Right kidney (tissue), 1 donor: Measurements from ENCODE around the gene ANK3.
"Not testable (repeated sequence)": the region's sequence is repeated elsewhere in the genome, so short reads cannot be mapped to it uniquely, and the experiment has no call there.

Experiments
- DNase-seq: peaks from one replicate; pipeline ENCODE4 v3.0.0-alpha.2; 2016

Gene ANK3

DNA sequence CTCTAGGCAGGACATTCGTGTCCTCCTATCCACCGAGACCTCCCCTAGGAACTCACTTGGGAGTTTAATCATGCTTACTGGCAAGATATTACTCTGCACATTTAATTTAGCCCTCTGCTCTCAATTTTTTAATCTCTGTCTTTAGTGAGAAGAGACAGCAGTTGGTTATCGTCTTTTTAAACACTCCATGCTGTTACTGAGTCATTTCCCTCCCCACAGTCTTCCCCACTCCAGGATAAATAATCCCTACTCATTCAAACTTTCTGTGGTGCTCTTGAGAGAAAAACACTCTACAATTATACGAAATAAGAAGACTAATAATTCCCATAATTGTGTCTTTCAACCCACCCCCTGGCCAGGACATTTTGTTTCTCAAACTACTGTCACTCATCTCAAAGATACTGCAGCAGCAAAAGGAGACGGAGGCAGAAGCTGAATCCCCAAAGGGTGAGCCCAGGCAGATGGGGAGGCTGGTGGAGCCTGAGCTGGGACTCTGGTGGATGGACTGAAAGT lies 84.2 kb downstream of the ANK3 start:
- no peak for DNase-seq

DNA sequence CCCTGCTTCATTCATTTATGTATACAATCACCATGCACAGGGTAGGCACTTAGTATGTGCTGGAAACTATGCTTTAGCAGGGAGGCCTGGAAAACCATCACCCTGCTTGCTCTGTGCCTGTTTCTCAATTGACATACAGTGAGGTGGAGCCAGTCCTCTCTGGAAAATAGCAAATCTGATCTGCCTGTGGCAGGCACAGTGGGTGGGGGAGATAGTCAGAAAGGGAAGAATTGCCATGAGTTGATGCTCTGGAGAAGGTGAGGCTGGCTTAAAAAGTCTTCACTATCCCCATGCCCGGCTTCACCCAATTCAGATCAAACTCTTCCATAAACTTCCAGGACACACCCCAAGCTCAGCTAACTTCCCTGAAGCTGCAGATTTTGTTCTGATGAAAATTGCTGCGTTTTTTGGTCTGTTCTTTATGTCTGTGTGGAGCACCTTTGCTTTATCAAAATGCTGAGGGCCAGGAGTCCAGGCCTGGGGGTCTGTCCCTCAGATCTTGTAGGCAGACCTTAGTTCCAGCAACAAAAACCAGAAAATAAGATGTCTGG lies 84.8 kb downstream of the ANK3 start:
- DNase-seq = no peak

DNA sequence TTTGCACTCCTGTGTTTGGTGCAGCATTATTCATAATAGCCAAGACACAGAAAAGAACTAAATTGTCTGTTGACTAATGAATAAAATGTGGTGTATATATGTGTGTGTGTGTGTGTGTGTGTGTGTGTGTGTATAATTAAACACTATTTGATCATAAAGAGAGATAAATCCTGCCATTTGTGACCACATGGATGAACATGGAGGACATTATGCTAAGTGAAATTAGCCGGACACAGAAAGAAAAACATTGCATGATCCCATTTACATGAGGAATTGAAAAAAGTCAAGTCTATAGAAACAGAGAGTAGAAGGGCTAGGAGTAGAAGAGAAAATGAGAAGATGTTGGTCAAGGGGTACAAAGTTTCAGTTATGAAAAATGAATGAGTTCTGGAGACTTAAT lies 85.9 kb downstream of the ANK3 start:
- DNase-seq = no peak

DNA sequence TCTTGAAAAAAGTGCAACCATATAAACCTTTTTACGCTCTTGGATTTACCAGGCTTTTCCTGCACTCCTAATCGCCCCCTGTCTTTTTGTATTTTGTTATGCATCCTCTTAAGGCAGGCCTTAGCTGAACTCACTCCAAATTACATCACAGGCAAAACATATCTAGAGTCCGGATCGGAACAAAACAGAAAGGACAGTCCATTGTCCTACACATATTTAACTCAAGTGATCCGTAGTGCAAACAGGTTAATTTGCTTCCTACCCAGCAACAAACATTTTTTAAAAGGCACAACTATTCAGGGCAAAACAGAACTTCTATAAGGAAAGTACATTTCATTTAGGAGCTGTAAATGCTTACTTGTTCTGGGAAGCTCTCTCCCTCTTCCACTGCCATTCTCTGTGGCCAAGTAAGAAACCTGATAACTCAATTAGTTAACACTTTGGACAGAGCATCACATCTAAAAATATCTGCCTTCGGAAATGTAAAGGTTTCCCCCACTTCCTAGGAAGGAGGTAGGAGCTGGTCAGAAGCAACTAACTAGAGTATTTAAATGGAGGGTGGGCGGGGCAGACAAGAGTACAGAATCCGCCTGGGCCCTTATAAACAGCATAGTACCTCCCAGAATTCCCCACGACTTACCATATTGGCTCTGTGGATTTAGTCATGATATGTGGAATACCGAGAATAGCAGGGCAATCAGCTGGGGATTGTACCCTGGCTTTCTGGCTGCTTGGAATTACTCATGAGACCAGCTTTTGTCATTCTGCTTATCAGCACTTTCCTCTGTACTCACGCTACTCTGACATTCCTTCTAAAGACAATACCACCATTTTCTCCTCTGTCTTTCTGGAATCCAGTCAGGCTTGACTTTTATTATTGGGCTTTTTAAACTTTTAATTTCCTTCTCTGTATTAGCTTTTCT lies 89.5 kb downstream of the ANK3 start:
- DNase-seq = no peak

DNA sequence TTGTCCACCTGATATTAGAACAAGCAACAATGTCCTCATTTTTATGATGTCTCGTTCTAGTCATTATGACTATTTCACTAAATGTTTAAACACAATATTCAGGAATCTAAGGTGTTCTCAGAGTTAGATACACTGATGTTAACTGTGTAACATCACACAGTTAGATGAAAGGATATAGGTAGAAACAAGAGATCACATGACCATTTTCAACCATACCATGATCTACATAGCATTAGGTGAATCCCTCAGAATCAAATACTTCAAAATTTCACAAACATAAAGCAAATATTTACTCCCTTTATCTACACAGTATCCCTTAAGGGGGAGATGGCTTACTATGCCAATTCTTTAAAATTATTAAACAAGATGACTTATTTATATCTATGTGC lies 90.3 kb downstream of the ANK3 start:
- no peak for DNase-seq

DNA sequence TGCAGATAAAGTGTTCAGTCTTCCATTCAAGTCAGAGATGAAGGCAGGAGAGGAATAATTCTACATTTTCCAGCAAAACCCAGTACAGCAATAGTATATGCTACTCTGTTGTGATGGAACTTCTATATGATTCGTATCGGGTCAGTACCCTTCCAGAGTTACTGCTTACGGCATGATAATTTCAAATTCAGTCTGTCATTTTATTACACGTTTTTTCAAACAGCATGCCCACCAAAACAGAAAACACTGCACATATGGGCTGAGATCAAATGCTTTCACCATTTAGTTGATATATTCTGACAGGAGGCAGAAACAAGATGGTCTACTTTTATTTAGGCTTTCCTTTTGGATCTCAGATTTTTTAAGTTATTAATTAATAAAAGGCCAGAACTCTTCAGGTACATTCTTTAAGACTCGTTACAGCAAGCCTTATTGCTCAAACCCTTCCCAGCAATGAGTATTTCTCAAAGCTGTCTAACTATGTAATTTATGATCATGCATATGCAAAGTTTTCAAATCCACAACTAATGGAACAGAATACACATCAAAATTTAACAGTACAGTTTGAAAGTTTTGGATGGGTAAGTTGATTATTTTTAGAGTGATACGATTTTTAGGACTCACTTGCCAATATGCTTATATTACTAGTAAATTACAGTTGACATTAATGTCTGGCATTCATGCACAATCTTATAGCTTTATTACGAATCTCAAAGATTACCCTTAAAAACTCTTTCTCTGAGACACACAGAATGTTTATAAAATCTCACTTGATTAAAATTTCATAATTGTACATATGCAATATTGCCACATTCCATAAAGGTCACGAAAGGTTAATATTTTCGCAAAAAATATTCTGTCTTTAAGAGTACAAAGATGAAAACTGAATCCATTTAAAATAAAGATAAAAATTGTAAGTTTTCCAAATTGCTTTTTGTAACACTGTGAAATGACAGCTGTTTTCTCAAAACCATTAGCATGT lies 91.0 kb downstream of the ANK3 start:
- DNase-seq = no peak

DNA sequence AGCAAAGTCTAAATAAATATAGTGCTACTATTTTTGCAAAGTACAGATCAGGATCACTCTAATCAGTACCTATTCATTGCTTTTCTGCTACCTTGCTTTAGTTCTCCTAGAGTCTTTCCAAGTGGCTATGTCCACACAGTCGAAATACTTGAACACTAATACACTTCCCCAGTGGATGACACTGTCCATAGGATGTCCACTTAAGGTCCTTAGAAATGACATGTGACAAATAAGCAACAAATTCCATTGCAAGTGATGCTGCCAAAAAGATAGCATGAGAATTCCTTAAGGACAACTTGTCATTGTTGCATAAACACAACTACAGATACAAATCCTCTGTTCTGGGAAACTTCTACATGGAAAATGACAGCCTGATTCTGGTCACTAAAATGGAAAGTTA lies 93.6 kb downstream of the ANK3 start:
- DNase-seq = no peak

DNA sequence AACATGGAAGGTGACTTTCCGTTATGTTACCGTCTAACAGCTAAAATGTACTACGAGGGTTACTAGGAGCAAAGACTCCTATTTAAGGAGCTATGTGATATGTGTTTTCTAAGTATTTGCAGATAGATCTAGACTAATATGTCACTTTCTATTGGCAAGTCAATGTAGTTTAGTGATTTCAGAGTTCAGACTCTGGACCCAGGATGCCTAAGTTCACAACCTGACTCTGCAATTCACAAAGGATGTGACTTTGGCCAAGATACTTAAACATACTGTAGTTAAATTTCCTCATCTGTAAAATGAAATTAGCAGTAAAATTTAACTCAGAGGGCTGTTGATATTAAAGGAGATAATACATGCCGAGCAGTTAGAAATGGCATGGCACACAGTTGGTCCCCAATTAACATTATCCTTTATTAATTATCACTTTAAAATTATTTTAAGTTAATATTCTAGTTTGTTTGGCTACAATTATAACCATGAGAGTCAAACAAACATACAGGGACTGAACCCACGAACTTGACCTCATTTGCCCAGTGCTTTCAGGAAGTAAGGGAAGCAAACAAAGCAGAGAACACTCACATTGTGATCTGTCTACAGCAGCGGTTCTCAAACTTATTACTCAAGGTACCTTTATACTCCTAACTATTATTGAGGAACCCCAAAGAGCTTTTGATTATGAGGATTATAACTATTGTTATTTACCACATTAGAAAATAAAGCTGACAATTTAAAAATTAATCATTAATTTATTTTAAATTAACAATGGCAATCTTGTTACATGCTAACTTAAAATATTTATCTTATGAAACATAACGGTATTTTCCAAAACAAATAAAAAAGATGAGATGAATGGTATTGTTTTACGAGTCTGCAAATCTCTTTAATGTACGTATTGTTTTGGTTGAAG lies 94.4 kb downstream of the ANK3 start:
- no peak for DNase-seq

DNA sequence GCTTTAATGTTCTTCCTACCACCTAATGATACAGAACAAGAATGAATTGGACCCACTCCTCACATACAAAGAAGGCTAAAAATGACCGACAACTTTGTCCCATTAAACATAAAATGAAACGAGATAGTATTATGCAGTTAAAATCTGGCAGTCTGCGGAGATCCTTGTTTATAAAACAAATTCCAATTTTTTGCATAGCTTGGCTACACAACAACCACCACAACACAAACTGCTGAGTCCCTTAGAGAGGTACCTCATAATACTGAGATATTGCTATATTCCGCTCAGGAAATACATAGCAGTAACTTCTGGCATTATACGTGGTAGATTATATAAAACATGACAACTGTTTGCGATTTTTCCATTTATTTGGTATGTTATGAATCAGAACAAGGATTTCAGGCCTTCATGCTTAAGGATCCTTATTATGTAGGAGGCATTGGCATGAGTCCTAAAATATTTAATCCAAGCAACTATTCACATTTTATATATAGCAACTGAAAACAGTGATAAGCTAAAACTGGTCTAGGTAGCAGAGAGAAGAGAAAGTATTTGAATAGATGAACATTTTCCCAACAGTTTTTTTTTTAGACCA lies 96.0 kb downstream of the ANK3 start:
- DNase-seq = no peak

DNA sequence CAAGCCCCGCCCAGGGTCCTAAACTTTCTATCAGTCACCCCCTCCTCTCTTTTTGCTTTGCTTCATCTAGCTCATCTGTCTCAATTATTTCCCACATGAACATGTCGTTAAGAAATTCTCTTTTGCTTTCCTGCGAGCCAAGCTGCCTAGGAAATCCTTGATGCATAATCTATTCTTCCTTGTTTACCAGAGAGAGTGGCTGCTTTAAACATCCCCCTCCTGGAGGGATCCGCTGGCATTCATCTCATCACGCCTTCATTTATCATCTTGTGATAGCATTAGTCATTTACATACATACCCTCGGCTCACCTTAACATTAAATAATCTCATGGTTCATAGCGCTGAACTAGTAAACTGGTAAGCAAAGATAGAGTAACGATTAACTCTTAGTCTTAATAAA lies 96.7 kb downstream of the ANK3 start:
- DNase-seq = no peak

DNA sequence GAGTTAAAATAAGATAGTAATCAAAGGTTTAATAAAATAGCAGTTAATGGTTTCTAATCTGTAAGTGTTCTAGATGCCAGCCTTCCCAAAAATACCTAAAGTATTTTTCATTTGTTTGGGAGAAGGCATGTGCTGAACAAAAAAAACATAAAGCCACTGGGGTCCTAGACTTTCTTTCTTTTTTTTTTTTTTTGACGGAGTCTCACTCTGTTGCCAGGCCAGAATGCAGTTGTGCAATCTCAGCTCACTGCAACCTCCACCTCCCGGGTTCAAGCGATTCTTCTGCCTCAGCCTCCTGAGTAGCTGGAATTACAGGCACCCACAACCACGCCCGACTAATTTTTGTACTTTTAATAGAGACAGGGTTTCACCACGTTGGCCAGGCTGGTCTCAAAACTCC lies 97.1 kb downstream of the ANK3 start:
- not testable (repeated sequence) for DNase-seq

DNA sequence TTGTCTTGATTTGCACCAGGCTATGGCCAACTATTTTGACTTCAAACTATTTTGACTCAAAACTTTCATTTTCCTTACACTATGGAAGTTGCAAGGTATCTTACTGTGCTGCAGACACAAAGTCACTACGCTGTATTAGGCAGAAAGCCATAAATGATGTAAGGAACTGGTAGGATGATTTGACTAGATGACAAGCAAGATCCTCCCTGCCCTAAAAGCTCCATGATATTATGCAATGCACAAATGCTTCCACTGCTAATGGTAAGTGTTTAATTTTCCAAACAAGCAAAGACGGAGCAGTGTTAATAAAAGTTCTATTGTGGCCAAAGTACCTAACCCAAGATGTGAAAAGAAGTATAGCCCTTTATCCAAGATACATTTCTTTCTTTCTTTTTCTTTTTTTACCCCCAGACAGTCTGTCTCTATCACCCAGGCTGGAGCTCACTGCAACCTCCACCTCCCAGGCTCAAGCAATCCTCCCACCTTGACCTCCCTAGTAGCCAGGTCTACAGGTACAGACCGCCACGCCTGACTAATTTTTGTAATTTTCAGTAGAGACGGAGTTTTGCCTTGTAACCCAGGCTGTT lies 98.2 kb downstream of the ANK3 start:
- DNase-seq = no peak

DNA sequence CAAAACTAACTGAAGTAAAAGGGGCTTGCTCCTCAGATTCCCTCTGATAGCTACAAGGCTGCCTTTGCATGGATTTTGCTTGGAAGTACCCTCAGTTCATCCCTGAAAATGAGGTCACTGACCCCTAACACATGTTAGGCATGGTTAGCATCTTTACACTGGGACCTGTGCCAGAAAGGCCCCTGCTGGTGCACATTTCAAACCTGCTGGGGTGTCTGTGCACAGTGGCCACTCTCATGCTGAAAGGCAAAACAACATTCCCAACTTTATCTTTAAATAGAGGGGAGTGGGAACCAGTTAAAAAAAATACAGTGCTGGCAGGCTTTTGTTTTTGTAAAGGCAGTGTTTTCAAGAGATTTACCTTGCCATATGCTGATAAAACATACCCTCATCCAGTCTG lies 99.1 kb downstream of the ANK3 start:
- no peak for DNase-seq

DNA sequence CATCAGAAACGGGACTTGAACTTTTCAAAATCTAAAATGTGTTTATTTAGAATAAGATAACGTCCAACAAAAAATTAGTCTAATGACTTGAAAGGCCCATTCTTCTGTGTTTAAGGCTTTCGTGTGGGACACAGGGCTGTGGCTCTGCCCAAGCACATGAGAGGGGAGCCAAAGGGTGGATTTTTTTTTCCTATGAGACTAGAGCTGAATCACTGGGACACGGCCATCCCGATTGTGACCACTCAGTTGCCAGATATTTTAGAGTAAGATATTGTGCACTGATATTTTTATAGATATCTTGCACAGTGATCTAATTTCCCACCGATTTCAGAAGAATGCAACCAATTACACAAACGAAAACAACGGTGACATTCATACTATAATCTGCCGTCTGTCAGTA lies 99.9 kb downstream of the ANK3 start:
- DNase-seq = no peak

DNA sequence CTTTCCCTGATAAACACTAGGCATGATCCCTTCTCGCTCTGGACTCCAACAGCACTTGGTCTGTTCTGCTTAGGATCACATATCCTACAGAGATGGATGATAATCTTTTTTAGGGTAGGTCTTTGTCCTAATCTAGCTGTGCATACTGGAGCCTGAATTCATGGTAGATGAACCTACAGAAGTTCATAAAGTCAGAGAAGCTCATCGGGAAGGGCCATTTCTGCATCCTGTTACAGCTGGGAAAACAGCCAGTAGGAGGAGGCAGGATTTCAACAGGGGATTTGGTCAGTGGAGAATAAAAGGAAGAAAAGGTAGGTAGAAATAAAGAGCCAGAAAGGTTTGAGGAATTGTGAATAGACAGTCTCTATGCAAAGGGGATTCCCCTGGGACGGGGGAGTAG lies 101.4 kb downstream of the ANK3 start:
- DNase-seq = no peak

DNA sequence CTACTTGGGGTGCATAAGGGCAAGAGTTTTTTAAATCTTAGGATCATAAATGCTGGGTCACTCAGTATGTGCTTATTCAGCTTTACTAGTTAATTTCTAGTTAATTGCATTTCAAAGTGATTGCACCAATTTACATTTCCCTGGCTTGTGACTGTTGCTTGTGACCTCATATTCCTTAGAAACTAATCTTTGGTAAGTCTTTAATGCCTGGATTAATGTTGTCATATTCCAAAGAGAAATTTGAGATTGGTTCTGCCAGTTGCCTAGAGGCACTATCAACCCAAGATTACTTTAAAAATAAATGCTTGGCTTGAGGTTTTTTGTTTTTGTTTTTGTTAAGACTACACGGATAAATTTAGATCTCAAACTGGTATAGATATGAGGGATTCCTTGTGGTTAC lies 103.1 kb downstream of the ANK3 start:
- no peak for DNase-seq

DNA sequence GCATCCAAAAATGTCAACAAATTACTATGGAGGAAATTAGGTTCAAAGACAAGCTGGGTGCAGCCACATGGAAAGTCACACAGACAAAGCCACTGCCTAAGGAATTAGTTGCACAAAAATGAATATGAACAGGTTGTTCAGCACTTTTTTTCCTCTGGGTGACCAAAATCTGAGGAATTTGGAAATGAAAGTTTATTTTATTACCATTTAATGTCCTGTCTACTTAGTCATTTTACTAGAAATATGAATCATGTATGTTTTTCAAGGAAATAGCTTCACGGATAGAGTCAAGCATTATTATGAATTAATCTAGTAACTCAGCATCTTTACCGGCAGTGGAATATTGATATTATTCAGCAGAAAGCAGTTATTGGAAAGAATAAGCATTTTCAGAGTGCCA lies 106.3 kb downstream of the ANK3 start:
- DNase-seq = no peak

DNA sequence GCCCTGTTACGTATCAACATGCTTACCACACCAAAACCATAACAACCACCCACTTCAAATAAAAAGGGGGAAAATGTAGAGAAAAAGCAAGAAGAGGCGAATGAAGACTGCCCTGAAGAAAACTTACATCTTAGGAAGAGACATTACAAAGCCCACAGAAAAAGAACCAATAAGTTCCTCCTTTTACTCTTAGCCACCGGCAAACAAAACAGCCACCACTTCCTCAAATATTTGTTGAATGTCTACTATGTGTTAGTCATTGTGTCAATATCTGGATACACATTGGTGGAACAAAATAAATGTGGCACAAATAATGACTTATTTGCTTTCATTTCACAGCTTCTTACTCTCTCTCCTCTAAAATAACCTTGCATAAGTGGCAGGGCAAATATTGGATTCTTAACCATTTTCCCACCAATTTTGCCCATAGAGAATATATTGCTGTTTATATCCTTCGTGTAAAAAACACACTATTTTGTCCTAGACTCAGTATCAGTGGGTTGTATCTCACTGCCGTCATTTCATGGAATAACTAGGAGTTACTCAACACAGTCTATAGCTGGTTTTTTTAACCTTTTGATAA lies 106.8 kb downstream of the ANK3 start:
- no peak for DNase-seq

DNA sequence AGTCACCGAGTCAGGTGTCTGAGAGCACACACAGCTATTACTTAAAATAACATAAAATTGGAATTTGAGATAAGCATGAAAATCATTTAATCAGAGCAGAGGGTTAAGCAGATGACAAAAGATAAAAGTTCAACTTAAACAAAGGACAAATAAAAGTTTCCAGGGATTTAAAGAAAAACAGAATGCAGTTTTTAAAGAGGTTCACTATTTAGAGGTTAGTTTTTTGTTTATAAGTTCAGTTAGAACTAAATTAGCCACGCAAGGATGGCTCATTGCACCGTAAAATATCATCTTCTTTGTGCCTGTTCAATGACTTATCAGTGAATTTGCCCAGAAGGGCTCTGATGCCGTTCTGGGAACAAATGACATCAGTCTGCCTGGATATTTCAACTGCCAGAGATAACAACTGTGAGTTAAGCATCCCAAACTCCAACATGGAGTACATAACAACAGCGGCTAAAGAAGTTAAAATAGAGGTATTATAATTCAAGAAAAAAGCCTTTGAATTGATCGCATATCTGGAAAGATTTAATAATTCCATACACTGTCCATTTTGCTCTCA lies 107.8 kb downstream of the ANK3 start:
- no peak for DNase-seq

DNA sequence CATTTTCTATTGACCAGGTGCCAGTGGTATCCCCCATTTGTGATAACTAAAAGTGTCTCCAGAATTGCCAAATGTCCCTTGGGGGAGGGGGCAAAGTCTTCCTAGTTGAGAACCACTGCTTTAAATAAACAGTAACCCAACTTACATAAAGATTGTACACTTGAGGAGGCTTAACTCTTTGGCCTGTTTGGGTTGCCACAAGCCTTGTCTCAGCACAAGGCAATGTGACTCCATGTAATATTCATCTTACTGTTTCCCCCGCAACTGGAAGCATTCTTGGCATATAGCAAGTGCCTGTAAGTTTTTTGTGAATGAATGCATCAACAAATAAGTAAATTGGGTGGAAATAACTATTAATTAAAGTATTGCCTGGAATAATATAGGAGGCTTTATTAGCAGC lies 108.3 kb downstream of the ANK3 start:
- DNase-seq = no peak
